ENCODE measurements around the gene INSIG1. TPM values are rescaled to one million over a fixed set of nuclear protein-coding genes. Genes with fewer than 3 reads are reported as not detected.

INSIG1 gene
- total and polyA plus RNA-seq, 2 donors (not counting 3 experiments of a cell fraction or from before 2014, with no cell fraction given), result 79.3 to 102 TPM

GRCh38 chr7:155256761-155257481 is 40.8 kb upstream of the INSIG1 start:
- no peaks in the 10 kb centered on the region for H3K9me1 ChIP-seq (replicated peaks; ENCODE audit: control insufficient read depth, extremely low read depth, insufficient read depth, low read length)
- H3K79me2 ChIP-seq (ENCODE audit: control insufficient read depth, insufficient read depth, low read length), result no peaks in the 10 kb centered on the region
- H3K9ac ChIP-seq (replicated peaks; ENCODE audit: extremely low read depth, insufficient read depth, low read length), result no peak overlapping the region
- no peaks in the 10 kb centered on the region for H4K20me1 ChIP-seq (replicated peaks; ENCODE audit: control insufficient read depth, extremely low read depth, insufficient read depth, low read length)
- H3K4me3 ChIP-seq (replicated peaks in 1 of 3; ENCODE audit: insufficient read depth in 1 of 3, low read depth in 1 of 3, low read length in 3 of 3), result no peak overlapping the region
- no peaks in the 10 kb centered on the region for H3K27me3 ChIP-seq (ENCODE audit: control insufficient read depth in 2 of 2, insufficient read depth in 2 of 2, low read length in 2 of 2)
- H3K4me2 ChIP-seq (ENCODE audit: insufficient read depth, low read length), result peak overlapping the region; percentile 34
- dilution Hi-C loops (cut with MboI; ENCODE audit: extremely low pct_ligation_motif_present, low sequenced_read_pairs), result no loop called here
- ChIA-PET POLR2A (interaction anchor here (1.0 to 1.3 kb wide), 3 partner anchors 40 to 52 kb away, joined by 3 to 6 read pairs (median 3); partner anchors contain the start of gene INSIG1), CTCF (interaction anchor here (0.9 to 1.3 kb wide), 3 partner anchors 18 to 330 kb away, joined by 3 read pairs; no protein-coding TSS in a partner anchor)
- peak overlapping the region; percentile 87 for H2AFZ ChIP-seq (ENCODE audit: low read depth, low read length)
- no peak overlapping the region for H3K27ac ChIP-seq (ENCODE audit: insufficient read depth, low read depth, low read length)
- FAIRE-seq (no peak), DNase-seq (ENCODE audit: low read depth, low spot score) (no peak)
- intact Hi-C loops (cut with micrococcal nuclease), result loop anchor here (1.0 to 5.0 kb wide), 4 partner anchors 20 to 330 kb away; partner anchors contain the start of gene INSIG1
- no peaks in the 10 kb centered on the region for H3K9me3 ChIP-seq (replicated peaks; ENCODE audit: control insufficient read depth, insufficient read depth, low read length)
- H3K4me1 ChIP-seq (ENCODE audit: control insufficient read depth, extremely low read depth, insufficient read depth, low read length), result peaks cover 12% of the 10 kb centered on the region
- TF ChIP-seq POLR2A (IDR thresholded peaks at IDR 0.05; ENCODE audit: low read depth, low read length) (no peak), POLR2AphosphoS5 (IDR thresholded peaks at IDR 0.05; ENCODE audit: insufficient read depth, low read depth, low read length) (no peak), JUN (IDR thresholded peaks at IDR 0.05; ENCODE audit: borderline replicate concordance, insufficient read depth, insufficient read length, low read depth) (no peak), MYC (IDR thresholded peaks at IDR 0.05; ENCODE audit: low read depth, low read length) (no peak), CTCF (IDR thresholded peaks at IDR 0.05; ENCODE audit: extremely low read depth in 1 of 2, insufficient read depth in 1 of 2, low read depth in 1 of 2, low read length in 2 of 2) (no peak), MAX (IDR thresholded peaks at IDR 0.05; ENCODE audit: insufficient read depth, insufficient read length) (no peak), FOS (IDR thresholded peaks at IDR 0.05; ENCODE audit: borderline replicate concordance, insufficient read depth, low read length) (no peak), EZH2 (IDR thresholded peaks at IDR 0.05; ENCODE audit: borderline replicate concordance, low read depth, low read length, severe bottlenecking) (no peak), GATA2 (IDR thresholded peaks at IDR 0.05; ENCODE audit: insufficient read depth, insufficient read length, low read depth, low read length) (no peak)
- no peaks in the 10 kb centered on the region for H3K36me3 ChIP-seq (ENCODE audit: control insufficient read depth in 2 of 2, extremely low read depth in 1 of 2, insufficient read depth in 2 of 2, low read length in 2 of 2)
- BruUV-seq (replicated peaks), result no TSS peak
